Gastrocnemius medialis (tissue), 4 donors: ENCODE measurements around the gene PPP1R9B. TPM values are rescaled to one million over a fixed set of nuclear protein-coding genes. Genes with fewer than 3 reads are reported as not detected.

Experiments used
- ATAC-seq, 2 donors: fragments of 150-250 bp; one replicate each; pipeline ENCODE4 v1.9.1; 2016
- DNase-seq, 2 donors: peaks; one replicate each; pipeline ENCODE4 v3.0.0-alpha.2; 2019
- H3K27ac ChIP-seq, 4 donors: fragments of 200-600 bp; sonication (generic); 1 replicate in 1 of 4; 2 replicates in 3 of 4; pipeline ENCODE4 v1.5.1; 2016 to 2018; ENCODE audit warnings: mild to moderate bottlenecking in 2 of 4, moderate library complexity in 1 of 4
- H3K27me3 ChIP-seq, 3 donors: fragments of 200-600 bp; sonication (generic) in 2 of 3; 1 replicate in 1 of 3; 2 replicates in 2 of 3; pipeline versions ENCODE4 v1.5.1 to v1.6.0; 2016 to 2019; ENCODE audit warnings: mild to moderate bottlenecking in 1 of 3, moderate library complexity in 1 of 3
- H3K36me3 ChIP-seq, 2 donors: fragments of 200-600 bp; sonication (generic) in 1 of 2; one replicate each; pipeline ENCODE4 v1.5.1; 2017 to 2018
- H3K4me1 ChIP-seq, 2 donors: fragments of 200-600 bp; sonication (generic) in 1 of 2; one replicate each; pipeline ENCODE4 v1.5.1; 2016 to 2017; ENCODE audit warnings: mild to moderate bottlenecking in 2 of 2
- H3K4me3 ChIP-seq, 4 donors: fragments of 200-600 bp; sonication (generic) in 3 of 4; 1 replicate in 1 of 4; 2 replicates in 3 of 4; pipeline ENCODE4 v1.5.1; 2016 to 2019; ENCODE audit warnings: mild to moderate bottlenecking in 2 of 4
- H3K9me3 ChIP-seq, 3 donors: fragments of 200-600 bp; sonication (generic) in 2 of 3; 1 replicate in 1 of 3; 2 replicates in 2 of 3; pipeline ENCODE4 v1.5.1; 2016 to 2019
- CTCF ChIP-seq, 5 experiments: fragments of 450-650 bp in 3 of 5; fragments of 200-600 bp in 2 of 5; sonication (generic) in 2 of 5; IDR thresholded peaks in 4 of 5; conservative IDR thresholded peaks in 1 of 5; 1 replicate in 4 of 5; 2 replicates in 1 of 5; pipeline ENCODE4 v1.5.1; 2016 to 2019; ENCODE audit warnings: antibody characterized with exemption in 5 of 5, mild to moderate bottlenecking in 3 of 5, moderate library complexity in 3 of 5
- POLR2A ChIP-seq, 2 donors: fragments of 450-650 bp; IDR thresholded peaks; one replicate each; pipeline ENCODE4 v1.6.1; 2017; ENCODE audit warnings: antibody characterized with exemption in 2 of 2, mild to moderate bottlenecking in 2 of 2, moderate library complexity in 2 of 2
- in situ Hi-C, 4 donors: fragments of 200-750 bp; cut with MboI; loops; one replicate each; pipeline versions ENCODE4 v1.15.0 to v1.8.0; 2017; ENCODE audit warnings: low sequenced_read_pairs in 4 of 4
- intact Hi-C: fragments of 100-400 bp; cut with DNase I; formaldehyde crosslinking; loops from one replicate; pipeline ENCODE4 v1.15.1; 2023; ENCODE audit warnings: low total_unique reads
- total RNA-seq, 4 donors: library from RNA; depleted of rRNA; stranded (reverse); fragments of >200 nt; gene quantifications; one replicate each; pipeline versions ENCODE4 v1.1.0 to v1.2.3, GENCODE V29; 2016

The PPP1R9B gene
- total RNA-seq, 4 donors from 2014 or later, result 4.7 to 18.8 (median 11.0) TPM

- Histone ChIP-seq H3K27me3 (peaks cover 0 to 4% (median 0%) of the 10 kb centered on the region in 3 donors), H3K9me3 (no peaks in the 10 kb centered on the region), H3K4me1 (peaks cover 13 to 30% of the 10 kb centered on the region in 2 donors), H3K27ac (no peak overlapping the region), H3K4me3 (no peak overlapping the region), H3K36me3 (no peaks in the 10 kb centered on the region)
- TF ChIP-seq POLR2A (IDR thresholded peaks at IDR 0.05), result no peak
- no peak for TF ChIP-seq CTCF (IDR thresholded peaks at IDR 0.05 in 4 of 5, conservative IDR thresholded peaks at IDR 0.05 in 1 of 5)
- ATAC-seq (no peak), DNase-seq (no peak)
- intact Hi-C loops (no loop called here), in situ Hi-C loops (no loop called here)
Observed at GRCh38 chr17:50127697-50128361, 22.6 kb downstream of the PPP1R9B start.

GRCh38 chr17:50125420-50125997 is 25.0 kb downstream of the PPP1R9B start:
- ATAC-seq, result no peak
- DNase-seq, result no peak
- Histone ChIP-seq H3K27me3 (peaks cover 0 to 4% (median 0%) of the 10 kb centered on the region in 3 donors), H3K4me3 (no peak overlapping the region), H3K27ac (no peak overlapping the region), H3K4me1 (peaks cover 0 to 14% of the 10 kb centered on the region in 2 donors), H3K9me3 (no peaks in the 10 kb centered on the region), H3K36me3 (no peaks in the 10 kb centered on the region)
- intact Hi-C loops (no loop called here), in situ Hi-C loops (no loop called here)
- TF ChIP-seq POLR2A (IDR thresholded peaks at IDR 0.05) (no peak), CTCF (IDR thresholded peaks at IDR 0.05 in 4 of 5, conservative IDR thresholded peaks at IDR 0.05 in 1 of 5) (no peak)

- Histone ChIP-seq H3K4me1 (peaks cover 0 to 3% of the 10 kb centered on the region in 2 donors), H3K9me3 (no peaks in the 10 kb centered on the region), H3K27me3 (peaks cover 0 to 2% (median 0%) of the 10 kb centered on the region in 3 donors), H3K36me3 (no peaks in the 10 kb centered on the region), H3K4me3 (no peak overlapping the region), H3K27ac (peak overlapping the region in 3 of 4 donors; percentile 28 to 61 (median 52))
- in situ Hi-C loops (no loop called here), intact Hi-C loops (no loop called here)
- DNase-seq (no peak), ATAC-seq (no peak)
- TF ChIP-seq POLR2A (IDR thresholded peaks at IDR 0.05) (no peak), CTCF (IDR thresholded peaks at IDR 0.05 in 4 of 5, conservative IDR thresholded peaks at IDR 0.05 in 1 of 5) (no peak)
Observed at GRCh38 chr17:50123649-50124349, 26.7 kb downstream of the PPP1R9B start.

GRCh38 chr17:50122945-50123344 is 27.5 kb downstream of the PPP1R9B start:
- peaks cover 0 to 4% of the 10 kb centered on the region in 2 donors for H3K4me1 ChIP-seq
- in situ Hi-C loops, result no loop called here
- DNase-seq, result no peak
- no peaks in the 10 kb centered on the region for H3K27me3 ChIP-seq
- TF ChIP-seq POLR2A (IDR thresholded peaks at IDR 0.05), result no peak
- no peak for TF ChIP-seq CTCF (IDR thresholded peaks at IDR 0.05 in 4 of 5, conservative IDR thresholded peaks at IDR 0.05 in 1 of 5)
- ATAC-seq, result no peak
- intact Hi-C loops, result no loop called here
- H3K4me3 ChIP-seq, result no peak overlapping the region
- no peaks in the 10 kb centered on the region for H3K36me3 ChIP-seq
- no peak overlapping the region for H3K27ac ChIP-seq
- no peaks in the 10 kb centered on the region for H3K9me3 ChIP-seq
